GM10266 (cell line): Measurements from ENCODE around the gene SMIM24.
"Not testable (repeated sequence)": the region's sequence is repeated elsewhere in the genome, so short reads cannot be mapped to it uniquely, and the experiment has no call there.

Experiments used
- DNase-seq: peaks from one replicate; pipeline ENCODE4 v3.0.0; 2012; ENCODE audit errors: extremely low spot score
- TF ChIP-seq, protein P1 (sequence below): IDR thresholded peaks from 2 replicates; pipeline ENCODE4 v1.5.1; 2012; ENCODE audit warnings: mild to moderate bottlenecking, low read depth; ENCODE audit not compliant: control insufficient read depth, insufficient read depth; ENCODE audit errors: missing control alignments

SMIM24 gene

DNA sequence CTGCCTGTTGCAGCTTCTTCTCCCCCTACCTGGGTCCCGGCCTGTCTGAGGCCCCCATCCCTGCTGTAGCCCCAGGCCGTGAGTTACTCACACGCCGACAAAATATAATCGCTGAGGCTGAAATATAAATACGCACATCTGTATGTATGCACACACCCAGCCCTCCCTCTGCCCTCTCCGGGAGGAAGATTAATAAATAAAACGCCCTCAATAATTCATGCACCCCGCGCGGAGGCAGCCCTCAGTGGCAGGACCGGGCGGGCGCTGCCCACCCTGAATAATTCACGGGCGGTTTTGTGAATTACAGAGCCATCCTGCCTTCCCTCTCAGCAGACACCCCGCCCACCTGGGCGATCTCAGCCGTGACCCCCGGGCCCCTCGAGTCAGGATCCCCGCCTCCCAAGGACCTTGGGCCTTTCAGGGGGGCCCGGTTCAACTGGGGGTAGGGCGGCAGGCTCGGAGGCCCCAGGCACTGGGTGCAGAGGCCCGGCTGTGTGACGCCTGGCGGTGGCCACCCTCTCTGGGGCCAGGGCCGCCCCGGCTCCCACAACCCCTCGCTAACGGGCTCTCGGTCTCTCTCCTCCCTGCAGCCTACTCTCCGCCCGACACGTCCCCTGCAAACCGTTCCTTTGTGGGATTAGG, 24.2 kb downstream of the SMIM24 start:
- TF ChIP-seq, protein P1, sequence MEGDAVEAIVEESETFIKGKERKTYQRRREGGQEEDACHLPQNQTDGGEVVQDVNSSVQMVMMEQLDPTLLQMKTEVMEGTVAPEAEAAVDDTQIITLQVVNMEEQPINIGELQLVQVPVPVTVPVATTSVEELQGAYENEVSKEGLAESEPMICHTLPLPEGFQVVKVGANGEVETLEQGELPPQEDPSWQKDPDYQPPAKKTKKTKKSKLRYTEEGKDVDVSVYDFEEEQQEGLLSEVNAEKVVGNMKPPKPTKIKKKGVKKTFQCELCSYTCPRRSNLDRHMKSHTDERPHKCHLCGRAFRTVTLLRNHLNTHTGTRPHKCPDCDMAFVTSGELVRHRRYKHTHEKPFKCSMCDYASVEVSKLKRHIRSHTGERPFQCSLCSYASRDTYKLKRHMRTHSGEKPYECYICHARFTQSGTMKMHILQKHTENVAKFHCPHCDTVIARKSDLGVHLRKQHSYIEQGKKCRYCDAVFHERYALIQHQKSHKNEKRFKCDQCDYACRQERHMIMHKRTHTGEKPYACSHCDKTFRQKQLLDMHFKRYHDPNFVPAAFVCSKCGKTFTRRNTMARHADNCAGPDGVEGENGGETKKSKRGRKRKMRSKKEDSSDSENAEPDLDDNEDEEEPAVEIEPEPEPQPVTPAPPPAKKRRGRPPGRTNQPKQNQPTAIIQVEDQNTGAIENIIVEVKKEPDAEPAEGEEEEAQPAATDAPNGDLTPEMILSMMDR: no peak
- DNase-seq: no peak

DNA sequence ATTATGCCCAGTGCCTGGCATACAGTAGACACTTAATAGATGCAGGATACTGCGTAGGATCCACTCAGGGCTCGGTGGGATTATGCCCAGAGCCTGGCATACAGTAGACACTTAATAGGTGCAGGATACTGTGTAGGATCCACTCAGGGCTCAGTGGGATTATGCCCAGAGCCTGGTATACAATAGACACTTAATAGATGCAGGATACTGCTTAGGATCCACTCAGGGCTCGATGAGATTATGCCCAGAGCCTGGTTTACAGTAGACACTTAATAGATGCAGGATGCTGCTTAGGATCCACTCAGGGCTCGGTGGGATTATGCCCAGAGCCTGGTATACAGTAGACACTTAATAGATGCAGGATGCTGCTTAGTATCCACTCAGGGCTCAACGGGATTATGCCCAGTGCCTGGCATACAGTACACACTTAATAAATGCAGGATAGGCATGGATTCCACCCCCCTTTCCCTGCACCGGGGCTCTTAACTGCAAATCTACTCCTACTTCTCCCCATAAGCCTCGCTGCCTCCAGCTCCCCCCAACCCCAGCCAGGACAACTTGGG, 24.9 kb downstream of the SMIM24 start:
- DNase-seq: no peak
- TF ChIP-seq, protein P1: no peak

GRCh38 chr19:3454656-3455392, 25.5 kb downstream of the SMIM24 start:
- no peak for DNase-seq
- TF ChIP-seq, protein P1: no peak

DNA sequence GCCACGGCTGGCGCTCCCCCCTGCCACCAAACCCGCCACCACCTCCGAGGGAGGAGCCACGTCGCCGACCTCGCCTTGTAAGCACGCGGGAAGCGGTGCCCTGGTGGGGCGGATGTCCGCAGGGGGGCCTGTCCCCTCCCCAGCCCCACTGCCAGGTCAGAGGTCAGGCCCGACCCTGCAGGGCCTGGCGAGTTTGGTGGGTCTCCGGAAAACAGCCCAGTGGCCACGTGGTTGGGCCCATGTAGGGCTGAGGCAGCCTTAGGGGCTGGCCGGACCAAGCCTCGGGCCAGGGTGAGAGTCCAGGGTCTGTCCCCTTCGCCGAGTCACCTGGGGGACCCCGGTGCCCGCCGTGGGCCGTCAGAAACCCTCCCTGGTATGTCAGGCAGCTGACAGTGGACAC, 26.5 kb downstream of the SMIM24 start:
- no peak for DNase-seq
- TF ChIP-seq, protein P1: no peak

- DNase-seq: not testable (repeated sequence)
These were observed 27.4 kb downstream of the SMIM24 start for GRCh38 chr19:3452942-3453214.

DNA sequence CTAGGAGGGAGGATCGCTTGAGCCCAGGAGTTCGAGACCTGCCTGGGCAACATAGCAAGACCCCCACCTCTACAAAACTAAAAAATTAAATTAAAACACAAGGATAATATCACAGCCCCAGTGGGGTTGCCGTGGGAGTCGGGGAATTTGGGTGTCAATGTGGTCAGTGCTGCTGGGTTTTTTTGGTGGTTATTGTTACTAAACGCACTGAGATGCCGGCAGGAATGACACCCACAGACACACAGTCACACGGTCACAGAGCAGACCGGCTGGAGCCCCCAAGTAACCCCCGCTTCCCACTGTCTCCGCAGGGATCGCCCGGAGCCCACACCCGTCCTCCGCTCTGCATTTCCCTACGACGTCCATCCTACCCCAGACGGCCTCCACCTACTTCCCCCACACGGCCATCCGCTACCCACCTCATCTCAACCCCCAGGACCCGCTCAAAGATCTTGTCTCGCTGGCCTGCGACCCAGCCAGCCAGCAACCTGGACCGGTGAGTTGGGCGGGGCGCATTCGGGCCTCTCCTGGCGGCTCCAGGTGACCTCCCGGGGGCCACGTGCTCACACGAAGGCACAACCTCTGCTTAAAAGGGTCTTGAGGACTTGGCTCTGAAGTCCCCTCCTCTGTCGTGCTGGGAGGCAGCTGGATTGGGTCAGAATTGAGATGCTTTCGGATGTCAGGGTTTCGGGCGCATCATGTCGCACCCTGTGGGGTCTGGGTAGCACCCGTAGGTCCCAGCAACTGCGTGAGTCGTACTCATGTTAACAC, 28.0 kb downstream of the SMIM24 start:
- TF ChIP-seq, protein P1: no peak

GRCh38 chr19:3451451-3451866, 28.9 kb downstream of the SMIM24 start:
- DNase-seq: no peak
- TF ChIP-seq, protein P1: no peak

More for the DNA sequence above, 28.0 kb downstream of the SMIM24 start:
- DNase-seq: no peak
